HG03025 (cell line): ENCODE measurements around the gene KCNT1.
"Not testable (repeated sequence)": the region's sequence is repeated elsewhere in the genome, so short reads cannot be mapped to it uniquely, and the experiment has no call there.

Source experiments
- ATAC-seq: cut with Tn5 transposase; IDR thresholded peaks from one replicate; pipeline ENCODE4 v1.9.1; 2021; ENCODE audit warnings: mild to moderate bottlenecking, moderate library complexity; ENCODE audit not compliant: unreplicated experiment, low FRiP score

KCNT1 gene

DNA sequence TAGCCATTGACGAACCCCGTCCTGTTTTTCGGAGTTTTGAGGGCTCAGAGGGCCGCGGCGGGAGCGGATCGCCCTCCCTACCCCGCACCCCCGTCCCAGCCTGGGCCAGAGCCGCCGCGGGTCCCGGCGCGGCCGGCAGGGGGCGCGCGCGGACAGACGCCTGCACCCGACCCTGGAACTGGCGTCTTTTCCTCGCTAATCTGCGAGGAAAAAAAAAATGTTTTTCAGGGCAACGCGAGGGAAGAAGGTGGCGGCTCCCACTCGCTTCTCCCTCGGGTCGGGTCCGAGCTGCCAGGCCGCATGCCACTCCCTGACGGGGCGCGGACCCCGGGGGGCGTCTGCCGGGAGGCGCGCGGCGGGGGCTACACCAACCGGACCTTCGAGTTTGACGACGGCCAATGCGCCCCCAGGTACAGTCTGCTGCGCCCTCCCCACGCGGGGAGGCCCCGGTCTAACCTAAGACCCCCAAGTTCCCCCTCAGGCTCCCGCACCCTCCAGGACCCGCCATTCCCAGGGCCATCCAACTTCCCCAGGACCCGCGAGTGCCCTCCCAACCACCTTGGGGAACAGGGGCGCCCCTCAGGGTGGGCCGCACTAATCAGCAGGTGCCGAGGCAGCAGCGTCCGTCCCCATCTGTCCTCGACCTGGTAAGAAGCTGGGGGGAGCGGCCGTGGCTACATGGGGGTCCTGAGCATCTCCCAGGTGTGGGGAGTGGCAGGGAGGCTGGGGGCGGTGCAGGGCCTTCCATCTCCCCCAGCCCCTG, at the start of gene KCNT1:
TSS of gene KCNT1 (plus strand) at position 227 of the 763 bp plus-strand sequence. CDS start at position 301, 74 bp downstream.
- ATAC-seq: no peak

- ATAC-seq: no peak
These were observed 46.7 kb upstream of the KCNT1 start for GRCh38 chr9:135655317-135655716.

DNA sequence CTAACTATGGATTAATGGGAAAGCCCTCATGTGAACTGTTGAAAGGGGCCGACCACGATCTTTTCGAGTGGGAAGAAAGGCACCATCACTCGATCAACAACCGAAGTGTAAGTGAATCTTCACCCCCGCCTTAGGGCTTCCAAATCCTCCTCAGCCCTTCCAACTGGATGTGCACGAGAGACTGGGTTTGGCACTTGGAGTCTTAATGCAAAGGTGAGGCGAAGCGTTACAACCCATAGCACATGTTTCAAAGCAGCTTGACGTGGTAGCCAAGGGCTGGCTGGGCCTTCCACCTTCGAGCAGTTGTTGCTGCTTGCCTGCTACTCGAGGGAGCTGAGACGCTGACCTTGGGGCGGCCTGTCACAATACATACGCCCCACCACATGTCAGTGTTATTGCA, 44.6 kb upstream of the KCNT1 start:
- no peak for ATAC-seq

DNA sequence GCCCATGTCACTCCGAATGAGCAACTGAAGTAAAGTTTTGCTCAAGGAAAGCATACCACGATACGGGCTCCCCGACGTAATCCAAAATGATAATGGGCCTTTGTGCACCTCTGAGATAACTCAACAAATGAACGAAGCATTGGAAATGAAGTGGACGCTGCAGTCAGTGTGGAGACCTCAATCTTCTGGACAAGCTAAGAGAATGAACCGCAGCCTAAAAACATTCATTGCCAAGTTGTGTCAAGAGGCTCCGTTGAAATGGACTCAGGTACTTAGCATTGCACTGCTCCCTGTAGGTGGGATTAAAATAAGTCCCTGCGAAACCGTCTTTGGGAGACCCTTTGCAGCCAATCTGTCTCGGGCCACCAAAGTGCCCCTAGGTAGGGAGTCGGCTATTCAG, 42.7 kb upstream of the KCNT1 start:
- ATAC-seq: no peak

DNA sequence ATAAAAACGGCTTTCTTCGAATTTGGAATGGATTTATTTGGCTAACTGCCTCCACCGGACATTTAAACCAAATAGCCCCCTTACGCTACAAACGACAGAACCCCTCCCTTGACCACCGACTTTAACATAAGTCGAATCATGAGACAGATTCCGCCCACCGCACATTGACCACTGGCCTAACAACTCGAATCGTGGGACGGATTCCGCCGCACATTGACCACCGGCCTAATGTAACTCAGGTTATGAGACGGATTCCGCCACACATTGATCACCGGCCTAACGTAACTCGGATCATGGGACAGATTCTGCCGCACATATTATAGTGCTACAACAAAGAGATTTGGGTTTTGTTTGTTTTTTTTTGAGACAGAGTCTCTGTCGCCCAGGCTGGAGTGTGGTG, 41.6 kb upstream of the KCNT1 start:
- no peak for ATAC-seq

DNA sequence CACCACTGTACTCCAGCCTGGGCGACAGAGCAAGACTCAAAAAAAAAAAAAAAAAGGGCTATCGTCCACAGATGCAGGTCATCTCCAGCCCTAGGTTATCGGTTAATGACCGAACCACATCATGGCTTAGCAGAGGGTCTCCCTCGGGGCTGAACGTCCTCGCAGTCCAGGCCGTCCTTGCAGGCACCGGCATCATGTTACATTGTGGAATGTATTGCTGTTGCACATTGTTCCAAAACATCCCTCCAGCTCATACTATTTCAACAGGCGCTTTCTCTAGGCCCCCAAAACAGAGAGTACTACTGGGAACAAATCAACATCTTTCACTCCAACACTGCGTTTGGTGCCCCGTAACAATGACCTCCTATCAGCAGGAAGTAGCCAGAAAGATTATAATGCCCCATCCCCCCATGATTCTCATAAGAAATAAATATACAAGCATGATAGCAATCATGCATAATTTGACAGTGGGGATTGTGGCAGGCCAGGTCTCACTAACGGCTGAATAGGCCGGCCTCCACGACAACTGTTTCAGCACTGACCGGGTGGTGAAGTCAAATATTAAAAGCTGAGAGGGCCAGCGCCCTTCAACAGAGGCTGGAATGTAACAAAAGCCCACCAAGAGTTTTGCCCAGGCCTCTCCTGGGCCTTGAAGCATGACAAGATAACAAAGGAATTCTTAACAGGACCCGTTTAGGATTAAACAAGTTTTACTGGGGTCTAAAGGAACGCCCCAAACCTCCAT, 40.0 kb upstream of the KCNT1 start:
- no peak for ATAC-seq

GRCh38 chr9:135662758-135663450, 39.1 kb upstream of the KCNT1 start, which contains the start of gene LCN9:
Gene LCN9 (plus strand): TSS chr9:135663309. CDS start chr9:135663322, 13 bp downstream.
- no peak for ATAC-seq

GRCh38 chr9:135663451-135663770, 38.6 kb upstream of the KCNT1 start:
- ATAC-seq: no peak

- no peak for ATAC-seq
These were observed 38.1 kb upstream of the KCNT1 start for GRCh38 chr9:135663857-135664256.

- ATAC-seq: no peak
These were observed 37.7 kb upstream of the KCNT1 start for GRCh38 chr9:135664266-135664665.

- ATAC-seq: no peak
These were observed 36.9 kb upstream of the KCNT1 start for GRCh38 chr9:135664801-135665794.

DNA sequence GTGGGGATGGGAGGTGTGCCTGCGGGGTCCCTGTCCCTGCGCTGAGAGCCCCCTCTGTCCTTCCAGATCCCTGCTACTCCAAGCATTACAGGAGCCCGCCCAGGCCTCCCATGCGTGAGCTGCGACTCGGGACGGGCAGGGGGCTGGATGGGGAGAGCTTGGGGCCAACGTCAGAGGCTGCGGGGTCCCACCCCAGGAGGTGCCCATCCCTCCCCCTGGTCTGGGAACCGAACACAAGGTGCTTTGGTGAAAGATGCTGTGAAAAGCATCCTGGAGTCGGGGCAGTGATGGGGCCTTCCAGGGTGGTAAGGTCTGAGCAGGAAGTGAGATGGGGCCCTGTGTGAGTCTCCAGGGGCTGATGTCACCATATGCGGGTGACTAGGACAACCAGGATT, 36.2 kb upstream of the KCNT1 start:
- no peak for ATAC-seq

GRCh38 chr9:135666534-135667462, 35.2 kb upstream of the KCNT1 start:
- ATAC-seq: no peak

DNA sequence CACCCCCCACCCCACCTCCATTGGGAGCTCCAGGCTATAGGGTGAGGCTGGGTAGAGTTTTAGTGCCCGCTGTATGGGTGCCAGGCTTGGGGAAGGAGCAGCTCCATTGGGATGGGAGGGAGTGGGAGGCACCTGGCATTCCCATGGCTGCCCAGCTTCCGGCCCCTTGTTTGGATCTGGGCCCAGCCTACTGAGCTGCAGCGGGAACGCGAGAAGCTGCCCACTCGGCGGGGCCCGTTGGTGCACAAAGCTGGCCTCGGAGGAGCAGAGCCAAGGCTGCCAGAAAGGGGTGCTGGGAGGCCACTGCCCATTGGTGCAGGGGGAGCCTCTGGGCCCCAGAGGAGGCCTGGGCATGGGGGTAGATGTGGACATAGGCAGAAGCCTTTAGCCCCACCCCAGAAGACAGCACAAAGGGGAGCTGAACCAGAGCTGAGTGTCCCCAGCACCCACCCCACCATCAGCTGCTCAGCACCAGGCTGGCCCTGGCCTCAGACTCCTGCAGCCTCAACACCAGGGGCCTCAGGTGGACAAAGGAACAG, 34.5 kb upstream of the KCNT1 start:
- ATAC-seq: no peak

GRCh38 chr9:135669018-135669417, 33.0 kb upstream of the KCNT1 start:
- not testable (repeated sequence) for ATAC-seq

- no peak for ATAC-seq
These were observed 32.2 kb upstream of the KCNT1 start for GRCh38 chr9:135669616-135670285.

DNA sequence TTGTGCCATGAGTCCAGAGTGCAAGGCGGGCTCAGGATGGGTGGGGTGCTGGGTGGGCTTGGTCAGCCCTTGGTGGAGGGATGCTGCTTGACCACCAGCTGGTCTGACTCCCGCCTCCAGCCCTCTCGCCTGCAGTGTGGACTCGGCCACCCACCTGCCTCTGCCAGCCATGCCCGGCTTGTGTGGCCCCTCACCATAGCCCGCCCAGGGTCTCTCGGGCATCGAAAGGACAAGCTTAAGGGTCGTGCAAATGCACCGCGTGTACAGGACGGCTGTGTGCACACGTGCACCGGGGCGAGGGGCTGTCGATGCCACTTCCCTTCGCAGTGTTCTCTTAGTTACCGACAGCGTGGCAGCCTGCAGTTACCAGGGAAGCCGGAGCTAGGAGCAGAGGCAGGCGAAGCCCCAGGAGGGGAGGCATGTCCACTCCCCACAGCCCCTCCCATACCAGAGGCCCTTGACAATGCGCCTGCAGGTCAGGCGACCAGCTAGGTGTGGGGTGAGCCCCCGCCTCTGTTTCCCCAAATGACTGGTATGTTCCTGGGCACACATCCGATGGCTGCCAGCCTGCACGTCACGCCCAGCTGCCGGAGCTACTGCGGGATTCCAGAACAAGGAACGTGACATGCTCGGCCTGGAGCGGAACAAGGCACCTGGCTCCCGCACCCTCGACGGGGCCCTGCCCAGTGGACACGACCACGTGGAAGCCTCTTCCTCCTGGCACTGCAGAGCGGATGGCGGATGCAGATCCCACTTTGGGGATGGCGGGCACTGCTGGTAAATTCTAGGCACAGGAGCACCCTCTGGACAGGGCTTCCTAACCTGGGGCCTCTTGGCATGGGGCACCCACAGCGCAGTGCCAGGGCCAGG, 31.0 kb upstream of the KCNT1 start:
- no peak for ATAC-seq
